H9 (cell line): ENCODE measurements around the gene ZNF526. TPM values are rescaled to one million over a fixed set of nuclear protein-coding genes. Genes with fewer than 3 reads are reported as not detected.

Source experiments
- DNase-seq: peaks from one replicate; pipeline ENCODE4 v3.0.0-alpha.2; 2017
- H2AFZ ChIP-seq: one replicate; pipeline ENCODE4 v1.6.1; 2013; ENCODE audit warnings: mild to moderate bottlenecking, low read length, control low read depth, moderate library complexity
- H2AK5ac ChIP-seq: 2 replicates; pipeline ENCODE4 v1.6.1; 2013; ENCODE audit warnings: low read length, control low read depth, mixed read lengths; ENCODE audit not compliant: insufficient read length
- H2BK120ac ChIP-seq: one replicate; pipeline ENCODE4 v1.6.1; 2013; ENCODE audit warnings: low read depth, mild to moderate bottlenecking, low read length, control low read depth, inconsistent platforms; ENCODE audit not compliant: poor library complexity, severe bottlenecking
- H2BK12ac ChIP-seq: 2 replicates; pipeline ENCODE4 v1.6.1; 2013; ENCODE audit warnings: low read length, control low read depth, mixed read lengths, low read depth; ENCODE audit not compliant: insufficient read length
- H2BK15ac ChIP-seq: 2 replicates; pipeline ENCODE4 v1.6.1; 2013; ENCODE audit warnings: low read depth, low read length, control low read depth
- H2BK20ac ChIP-seq: one replicate; pipeline ENCODE4 v1.6.1; 2013; ENCODE audit warnings: low read depth, mild to moderate bottlenecking, low read length, control low read depth, inconsistent platforms; ENCODE audit not compliant: poor library complexity, severe bottlenecking
- H2BK5ac ChIP-seq: 2 replicates; pipeline ENCODE4 v1.6.1; 2013; ENCODE audit warnings: low read length, control low read depth, mixed read lengths; ENCODE audit not compliant: insufficient read length
- H3K14ac ChIP-seq: 2 replicates; pipeline ENCODE4 v1.6.1; 2013; ENCODE audit warnings: low read length, control low read depth; ENCODE audit not compliant: insufficient read depth
- H3K18ac ChIP-seq: 2 replicates; pipeline ENCODE4 v1.6.1; 2013; ENCODE audit warnings: low read depth, mild to moderate bottlenecking, mixed read lengths, low read length, control low read depth; ENCODE audit not compliant: insufficient read length
- H3K23ac ChIP-seq: 2 replicates; pipeline ENCODE4 v1.6.1; 2013; ENCODE audit warnings: low read length, control low read depth, mixed read lengths, low read depth; ENCODE audit not compliant: insufficient read length
- H3K23me2 ChIP-seq: 2 replicates; pipeline ENCODE4 v1.6.1; 2013; ENCODE audit warnings: low read depth, mild to moderate bottlenecking, mixed read lengths, low read length, control low read depth; ENCODE audit not compliant: insufficient read length, poor library complexity, severe bottlenecking
- H3K27ac ChIP-seq: 2 replicates; pipeline ENCODE4 v1.5.1; 2013; ENCODE audit warnings: low read length, control low read depth, mixed read lengths, low read depth; ENCODE audit not compliant: insufficient read length
- H3K27me3 ChIP-seq: 2 replicates; pipeline ENCODE4 v1.6.1; 2013; ENCODE audit warnings: low read length, control low read depth, inconsistent platforms; ENCODE audit not compliant: insufficient read depth
- H3K4ac ChIP-seq: 2 replicates; pipeline ENCODE4 v1.6.1; 2013; ENCODE audit warnings: low read depth, mild to moderate bottlenecking, control low read depth, inconsistent platforms, low read length, moderate library complexity
- H3K4me1 ChIP-seq: 2 replicates; pipeline ENCODE4 v1.6.1; 2013; ENCODE audit warnings: low read length, control low read depth, inconsistent platforms; ENCODE audit not compliant: insufficient read depth
- H3K4me2 ChIP-seq: 2 replicates; pipeline ENCODE4 v1.6.1; 2013; ENCODE audit warnings: low read length, control low read depth, mixed read lengths; ENCODE audit not compliant: insufficient read length, insufficient read depth
- H3K56ac ChIP-seq: 2 replicates; pipeline ENCODE4 v1.6.1; 2013; ENCODE audit warnings: low read depth, mild to moderate bottlenecking, mixed read lengths, low read length, control low read depth; ENCODE audit not compliant: insufficient read length
- H3K79me1 ChIP-seq: 2 replicates; pipeline ENCODE4 v1.6.1; 2013; ENCODE audit warnings: low read depth, mild to moderate bottlenecking, moderate library complexity, low read length, control low read depth, inconsistent platforms; ENCODE audit not compliant: insufficient read depth, poor library complexity, severe bottlenecking
- H3K79me2 ChIP-seq: 2 replicates; pipeline ENCODE4 v1.6.1; 2013; ENCODE audit warnings: low read length, control low read depth, inconsistent platforms; ENCODE audit not compliant: insufficient read depth
- H3K9ac ChIP-seq: 2 replicates; pipeline ENCODE4 v1.6.1; 2013; ENCODE audit warnings: low read length, control low read depth, mixed read lengths; ENCODE audit not compliant: insufficient read length; ENCODE audit errors: extremely low read depth
- H3K9me3 ChIP-seq: one replicate; pipeline ENCODE4 v1.6.1; 2013; ENCODE audit warnings: low read depth, low read length, inconsistent platforms; ENCODE audit not compliant: control insufficient read depth
- H3T11ph ChIP-seq: one replicate; pipeline ENCODE4 v1.6.1; 2013; ENCODE audit warnings: mild to moderate bottlenecking, low read length, control low read depth, inconsistent platforms
- H4K20me1 ChIP-seq: one replicate; pipeline ENCODE4 v1.6.1; 2013; ENCODE audit not compliant: control insufficient read depth, insufficient read length, insufficient read depth
- H4K5ac ChIP-seq: 2 replicates; pipeline ENCODE4 v1.6.1; 2013; ENCODE audit warnings: low read depth, mild to moderate bottlenecking, mixed read lengths, low read length, control low read depth; ENCODE audit not compliant: insufficient read length
- H4K8ac ChIP-seq: replicated peaks from 2 replicates; pipeline ENCODE4 v1.6.1; 2013; ENCODE audit warnings: low read length, control low read depth, mixed read lengths, low read depth; ENCODE audit not compliant: insufficient read length
- H4K91ac ChIP-seq: 2 replicates; pipeline ENCODE4 v1.6.1; 2013; ENCODE audit warnings: low read depth, mild to moderate bottlenecking, moderate library complexity, mixed read lengths, low read length, control low read depth; ENCODE audit not compliant: insufficient read length
- H3K27ac Mint-ChIP-seq, 3 experiments: 2 replicates in 2 of 3; 3 replicates in 1 of 3; pipeline ENCODE4 v1.8.0; 2020 to 2021; ENCODE audit warnings: mixed read lengths in 3 of 3, mild to moderate bottlenecking in 1 of 3, moderate library complexity in 1 of 3
- H3K27me3 Mint-ChIP-seq: 2 replicates; pipeline ENCODE4 v1.8.0; 2021; ENCODE audit warnings: low read depth, mild to moderate bottlenecking, moderate library complexity, mixed read lengths
- H3K36me3 Mint-ChIP-seq, 3 experiments: 2 replicates in 2 of 3; 3 replicates in 1 of 3; pipeline ENCODE4 v1.8.0; 2020 to 2021; ENCODE audit warnings: low read depth in 3 of 3, mixed read lengths in 3 of 3; ENCODE audit not compliant: insufficient read depth in 1 of 3
- H3K4me1 Mint-ChIP-seq, 2 experiments: 2 replicates each; pipeline ENCODE4 v1.8.0; 2020; ENCODE audit warnings: mixed read lengths in 2 of 2
- H3K4me3 Mint-ChIP-seq, 2 experiments: 2 replicates in 1 of 2; 3 replicates in 1 of 2; pipeline ENCODE4 v1.8.0; 2020 to 2021; ENCODE audit warnings: mild to moderate bottlenecking in 2 of 2, mixed read lengths in 2 of 2, moderate library complexity in 1 of 2
- H3K9me3 Mint-ChIP-seq, 2 experiments: 2 replicates in 1 of 2; 3 replicates in 1 of 2; pipeline ENCODE4 v1.8.0; 2020; ENCODE audit warnings: mild to moderate bottlenecking in 2 of 2, mixed read lengths in 2 of 2, moderate library complexity in 1 of 2
- WGBS: extraction: QIAGEN DNeasy Blood & Tissue Kit; methylation state at CpG from one replicate; pipeline ENCODE4 v1.1.7; 2013; ENCODE audit warnings: missing lambda C conversion rate, low lambda C conversion rate, mixed read lengths; ENCODE audit not compliant: insufficient read length; ENCODE audit errors: extremely low coverage; 5-methylcytosine and 5-hydroxymethylcytosine counted together
- total RNA-seq: library from RNA; stranded (reverse); gene quantifications from 2 replicates; pipeline ENCODE4 v1.2.1, GENCODE V29; 2021
- TF ChIP-seq, protein P1 (sequence below): fragments of 200-600 bp; sonication (generic); conservative IDR thresholded peaks from 3 replicates; pipeline ENCODE4 v1.8.0; 2021; ENCODE audit warnings: antibody characterized with exemption, mild to moderate bottlenecking

The ZNF526 gene
- total RNA-seq, 1 experiment from 2014 or later: 20.5 TPM

DNA sequence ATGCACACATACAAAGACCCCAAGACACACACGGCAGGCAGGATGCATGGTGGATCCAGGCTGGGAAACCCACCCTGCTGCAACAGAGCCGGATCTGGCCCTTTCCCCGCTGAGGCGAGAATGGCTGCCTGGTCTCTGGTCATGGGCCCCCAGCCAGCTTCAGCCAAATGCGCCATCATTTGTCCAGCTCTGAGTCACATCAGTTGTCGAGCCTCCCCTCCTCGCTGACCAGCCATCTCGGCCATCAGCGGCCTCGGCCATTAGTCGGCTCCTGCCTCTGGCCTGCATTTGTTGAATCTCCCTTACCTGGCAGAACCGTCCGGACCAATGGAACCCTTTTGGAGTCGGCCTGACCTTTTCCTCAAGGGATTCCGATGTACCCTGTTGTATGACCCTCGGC lies 49.4 kb upstream of the ZNF526 start:
- WGBS: no CpG with 5 or more reads among the region's 16 CpGs
- H3K27ac ChIP-seq: no peak overlapping the region
- no peak overlapping the region for H3K27ac Mint-ChIP-seq

More for the DNA sequence above, 49.4 kb upstream of the ZNF526 start:
- Histone ChIP-seq H3K4ac (no peak overlapping the region), H2BK120ac (no peak overlapping the region), H3K14ac (no peak overlapping the region), H2AFZ (no peak overlapping the region), H3K18ac (no peak overlapping the region), H3K27me3 (peaks cover 11% of the 10 kb centered on the region), H4K91ac (no peak overlapping the region), H3K23me2 (peaks cover under 1% of the 10 kb centered on the region), H3K79me1 (no peaks in the 10 kb centered on the region), H3K4me2 (no peak overlapping the region), H2BK5ac (no peak overlapping the region), H2BK15ac (no peak overlapping the region), H3K79me2 (no peaks in the 10 kb centered on the region), H3T11ph (no peak overlapping the region), H4K5ac (no peak overlapping the region), H2BK12ac (no peak overlapping the region), H3K4me1 (no peaks in the 10 kb centered on the region), H3K56ac (no peak overlapping the region), H3K23ac (no peak overlapping the region), H2BK20ac (no peak overlapping the region), H3K9me3 (no peaks in the 10 kb centered on the region), H3K9ac (no peak overlapping the region), H4K8ac (no peak overlapping the region), H2AK5ac (no peak overlapping the region), H4K20me1 (no peaks in the 10 kb centered on the region)
- peaks cover 86% of the 10 kb centered on the region for H3K27me3 Mint-ChIP-seq
- H3K4me3 Mint-ChIP-seq: no peak overlapping the region
- no peak for DNase-seq
- TF ChIP-seq, protein P1, sequence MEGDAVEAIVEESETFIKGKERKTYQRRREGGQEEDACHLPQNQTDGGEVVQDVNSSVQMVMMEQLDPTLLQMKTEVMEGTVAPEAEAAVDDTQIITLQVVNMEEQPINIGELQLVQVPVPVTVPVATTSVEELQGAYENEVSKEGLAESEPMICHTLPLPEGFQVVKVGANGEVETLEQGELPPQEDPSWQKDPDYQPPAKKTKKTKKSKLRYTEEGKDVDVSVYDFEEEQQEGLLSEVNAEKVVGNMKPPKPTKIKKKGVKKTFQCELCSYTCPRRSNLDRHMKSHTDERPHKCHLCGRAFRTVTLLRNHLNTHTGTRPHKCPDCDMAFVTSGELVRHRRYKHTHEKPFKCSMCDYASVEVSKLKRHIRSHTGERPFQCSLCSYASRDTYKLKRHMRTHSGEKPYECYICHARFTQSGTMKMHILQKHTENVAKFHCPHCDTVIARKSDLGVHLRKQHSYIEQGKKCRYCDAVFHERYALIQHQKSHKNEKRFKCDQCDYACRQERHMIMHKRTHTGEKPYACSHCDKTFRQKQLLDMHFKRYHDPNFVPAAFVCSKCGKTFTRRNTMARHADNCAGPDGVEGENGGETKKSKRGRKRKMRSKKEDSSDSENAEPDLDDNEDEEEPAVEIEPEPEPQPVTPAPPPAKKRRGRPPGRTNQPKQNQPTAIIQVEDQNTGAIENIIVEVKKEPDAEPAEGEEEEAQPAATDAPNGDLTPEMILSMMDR: no peak
- no peaks in the 10 kb centered on the region for H3K36me3 Mint-ChIP-seq
- peaks cover under 1 to 12% of the 10 kb centered on the region in 2 experiments for H3K4me1 Mint-ChIP-seq
- H3K9me3 Mint-ChIP-seq: no peaks in the 10 kb centered on the region; a peak in 1 of 5 replicates
